Small intestine (tissue), 7 donors: ENCODE data around the gene PARD3. TPM values are rescaled to one million over a fixed set of nuclear protein-coding genes. Genes with fewer than 3 reads are reported as not detected.

Experiments
- DNase-seq, 2 donors: peaks; one replicate each; pipeline versions ENCODE4 v3.0.0 to v3.0.0-alpha.2; 2013
- FAIRE-seq: peaks from 2 replicates; lab custom pipeline; 2012; peaks lifted over from hg19 to GRCh38; lab: Jason Lieb, UNC
- H3K27ac ChIP-seq, 3 donors: one replicate each; pipeline ENCODE4 v1.5.1; 2013; ENCODE audit warnings: low read length in 2 of 3, mild to moderate bottlenecking in 2 of 3, control low read depth in 1 of 3, inconsistent platforms in 1 of 3, low read depth in 1 of 3, moderate library complexity in 1 of 3
- H3K27me3 ChIP-seq, 3 donors: one replicate each; pipeline ENCODE4 v1.6.1; 2013; ENCODE audit warnings: low read length in 3 of 3, inconsistent platforms in 1 of 3; ENCODE audit not compliant: control insufficient read depth in 3 of 3, insufficient read depth in 3 of 3
- H3K36me3 ChIP-seq, 3 donors: one replicate each; pipeline ENCODE4 v1.6.1; 2013; ENCODE audit warnings: low read length in 3 of 3, inconsistent platforms in 1 of 3, low read depth in 1 of 3, mild to moderate bottlenecking in 1 of 3, moderate library complexity in 1 of 3; ENCODE audit not compliant: control insufficient read depth in 3 of 3, insufficient read depth in 2 of 3
- H3K4me1 ChIP-seq, 3 donors: one replicate each; pipeline ENCODE4 v1.6.1; 2013; ENCODE audit warnings: low read length in 2 of 3, inconsistent platforms in 1 of 3, low read depth in 1 of 3, mild to moderate bottlenecking in 1 of 3, moderate library complexity in 1 of 3; ENCODE audit not compliant: control insufficient read depth in 3 of 3, insufficient read depth in 2 of 3
- H3K4me3 ChIP-seq, 3 donors: one replicate each; pipeline ENCODE4 v1.5.1; 2013; ENCODE audit warnings: low read length in 3 of 3, control low read depth in 1 of 3, inconsistent platforms in 1 of 3, low read depth in 1 of 3, mild to moderate bottlenecking in 1 of 3, moderate library complexity in 1 of 3
- H3K9me3 ChIP-seq, 2 donors: one replicate each; pipeline ENCODE4 v1.6.1; 2013; ENCODE audit warnings: low read depth in 1 of 2, low read length in 1 of 2; ENCODE audit not compliant: control insufficient read depth in 2 of 2, insufficient read depth in 1 of 2
- WGBS, 3 donors: extraction: QIAGEN DNeasy Blood & Tissue Kit; methylation state at CpG; one replicate each; pipeline ENCODE4 v1.1.7; 2013; 5-methylcytosine and 5-hydroxymethylcytosine counted together
- polyA plus RNA-seq, 4 donors: library from polyadenylated mRNA; stranded (reverse) in 3 of 4; unstranded in 1 of 4; fragments of 200-250 nt in 3 of 4; fragments of 120-200 nt in 1 of 4; gene quantifications; one replicate each; pipeline versions ENCODE4 v1.2.1 to v1.2.3, GENCODE V29; 2013
- donor health status: healthy with polysubstance abuse.
- donor health status: control.
- donor health status: control.
- donor health status: Bipolar disorder and iron deficiency.
- donor health status: healthy.

Gene PARD3
- polyA plus RNA-seq, 4 donors: 14.3 to 24.3 (median 15.5) TPM

DNA sequence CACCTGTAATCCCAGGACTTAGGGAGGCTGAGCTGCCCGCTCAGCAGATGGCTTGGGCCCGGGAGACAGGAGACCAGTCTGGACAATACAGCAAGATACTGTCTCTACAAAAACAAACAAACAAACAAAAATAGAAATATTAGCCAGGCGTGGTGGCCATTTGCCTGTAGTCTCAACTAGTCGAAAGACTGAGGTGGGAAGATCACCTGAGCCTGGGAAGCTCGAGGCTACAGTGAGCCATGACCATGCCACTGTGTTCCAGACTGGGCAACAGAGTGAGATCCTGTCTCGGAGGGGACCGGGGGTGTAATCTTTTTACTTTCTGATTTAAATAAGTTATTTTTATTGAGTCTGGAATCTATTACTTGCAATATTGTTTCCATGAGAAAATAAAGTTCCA is 274.6 kb downstream of the PARD3 start:
- Histone ChIP-seq H3K4me1 (no peaks in the 10 kb centered on the region), H3K9me3 (no peaks in the 10 kb centered on the region), H3K27ac (no peak overlapping the region), H3K4me3 (no peak overlapping the region), H3K36me3 (no peaks in the 10 kb centered on the region), H3K27me3 (no peaks in the 10 kb centered on the region)
- DNase-seq (no peak), FAIRE-seq (no peak)
- WGBS, 3 donors: 90 to 94% (median 92%) methylated on average over 7 of the region's 7 CpGs

DNA sequence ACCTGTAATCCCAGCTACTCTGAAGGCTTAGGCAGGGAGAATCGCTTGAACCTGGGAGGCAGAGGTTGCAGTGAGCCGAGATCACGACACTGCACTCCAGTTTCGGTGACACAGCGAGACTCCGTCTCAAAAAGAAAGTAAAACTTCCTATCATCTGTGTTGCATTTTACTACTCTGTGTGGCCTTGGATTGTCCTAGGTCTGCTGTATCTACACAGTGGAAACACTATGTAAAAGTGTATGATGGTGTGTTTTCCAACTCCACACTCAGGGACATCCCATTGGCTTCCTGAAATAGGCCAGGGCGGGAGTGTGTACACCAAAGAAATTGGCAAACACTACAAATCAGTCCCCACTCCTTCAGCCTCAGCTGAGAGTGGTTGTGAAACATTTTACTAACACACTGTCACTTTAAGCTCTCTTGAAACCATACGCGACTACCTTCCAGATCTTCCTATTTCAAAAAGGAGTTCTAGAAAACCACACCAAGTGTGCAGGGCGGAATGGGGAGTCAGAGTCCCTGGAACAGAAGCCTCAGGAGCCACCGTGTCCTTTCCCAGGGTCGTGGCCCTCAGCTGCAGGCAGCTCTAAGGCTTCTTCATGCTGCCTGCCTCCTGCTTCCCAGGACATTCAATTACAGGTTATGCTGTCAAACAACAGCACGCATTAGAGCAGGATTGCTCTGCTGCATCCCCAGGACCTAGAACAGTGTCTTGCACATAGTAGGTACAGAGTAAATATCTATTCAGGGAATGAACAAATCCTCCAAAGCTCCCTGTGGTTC is 275.4 kb downstream of the PARD3 start:
- H3K36me3 ChIP-seq: no peaks in the 10 kb centered on the region
- no peaks in the 10 kb centered on the region for H3K27me3 ChIP-seq
- H3K4me3 ChIP-seq: peak overlapping the region in 1 of 3 donors; percentile 43
- WGBS, 3 donors: 25 to 38% (median 34%) methylated on average over 13 of the region's 13 CpGs
- peak overlapping the region in 2 of 3 donors; percentile 3 to 71 for H3K27ac ChIP-seq
- H3K4me1 ChIP-seq: no peaks in the 10 kb centered on the region
- DNase-seq (peak; percentile 42 to 81), FAIRE-seq (no peak)
- no peaks in the 10 kb centered on the region for H3K9me3 ChIP-seq

DNA sequence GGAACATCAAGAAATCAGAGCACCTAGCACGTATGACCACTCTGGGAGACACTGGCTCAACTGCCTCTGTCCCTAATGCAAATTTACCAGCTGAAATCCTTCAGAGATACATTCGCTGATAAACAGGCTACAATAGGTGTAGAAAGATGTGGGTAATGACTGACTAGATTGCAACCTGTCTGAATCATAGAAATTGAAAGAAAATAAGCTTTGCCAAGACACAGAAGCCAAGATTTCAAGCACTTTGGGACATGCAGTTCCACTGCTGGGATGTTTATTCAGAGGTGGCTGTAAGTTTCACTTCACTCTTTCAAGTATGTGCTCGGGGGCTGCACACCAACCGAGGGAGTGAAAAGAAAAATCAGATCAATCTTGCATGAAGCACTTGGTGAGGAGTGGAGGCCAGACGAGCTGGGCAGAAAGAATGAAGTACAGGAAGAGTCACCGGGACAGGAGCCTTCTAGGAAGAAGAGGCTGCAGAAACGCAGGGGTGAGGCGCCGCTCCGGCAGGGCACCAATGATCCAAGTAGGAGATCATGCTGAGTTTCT is 276.7 kb downstream of the PARD3 start:
- Histone ChIP-seq H3K4me1 (no peaks in the 10 kb centered on the region), H3K36me3 (no peaks in the 10 kb centered on the region), H3K27me3 (no peaks in the 10 kb centered on the region), H3K27ac (peak overlapping the region in 1 of 3 donors; percentile 25), H3K4me3 (no peak overlapping the region), H3K9me3 (no peaks in the 10 kb centered on the region)
- 64 to 72% (median 69%) methylated on average over 10 of the region's 10 CpGs for WGBS, 3 donors
- FAIRE-seq (no peak), DNase-seq (peak in 1 of 2 donors; percentile 9)

DNA sequence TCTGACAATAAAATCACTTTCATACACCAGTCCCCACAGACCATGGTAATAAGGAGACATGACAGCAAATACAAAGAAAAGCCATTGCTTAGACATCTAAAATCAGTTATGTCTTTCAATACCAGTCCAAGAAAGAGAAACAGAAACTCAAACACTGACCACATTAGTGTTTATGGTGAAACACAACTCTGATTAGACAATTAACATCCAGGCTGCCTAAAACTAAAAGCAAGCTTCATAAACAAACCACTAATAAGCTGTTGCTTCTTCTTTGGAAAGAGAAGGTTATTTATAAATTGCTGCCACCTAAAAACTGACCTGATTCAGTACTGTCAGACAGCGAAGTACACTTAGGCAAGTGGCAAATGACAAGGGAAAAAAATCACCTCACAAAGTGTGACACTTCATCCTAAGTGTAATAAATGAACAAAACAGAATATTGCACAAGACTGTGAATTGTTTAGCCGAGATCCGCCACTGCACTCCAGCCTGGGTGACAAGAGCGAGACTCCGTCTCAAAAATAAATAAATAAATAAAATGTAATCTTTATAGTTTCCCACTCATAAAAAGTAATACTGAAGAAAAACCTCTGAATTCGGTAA is 277.4 kb downstream of the PARD3 start:
- H3K4me1 ChIP-seq: no peaks in the 10 kb centered on the region
- peak overlapping the region in 1 of 3 donors; percentile 21 for H3K27ac ChIP-seq
- H3K27me3 ChIP-seq: no peaks in the 10 kb centered on the region
- WGBS, 3 donors: 72 to 87% (median 80%) methylated on average over 6 of the region's 6 CpGs
- H3K9me3 ChIP-seq: no peaks in the 10 kb centered on the region
- H3K4me3 ChIP-seq: no peak overlapping the region
- H3K36me3 ChIP-seq: no peaks in the 10 kb centered on the region
- FAIRE-seq (no peak), DNase-seq (no peak)

- DNase-seq: no peak
- no peaks in the 10 kb centered on the region for H3K4me1 ChIP-seq
- 80 to 90% (median 82%) methylated on average over 4 of the region's 4 CpGs for WGBS, 3 donors
- H3K36me3 ChIP-seq: no peaks in the 10 kb centered on the region
- no peak for FAIRE-seq
- H3K9me3 ChIP-seq: peaks cover 0 to 9% of the 10 kb centered on the region in 2 donors
- no peak overlapping the region for H3K4me3 ChIP-seq
- H3K27me3 ChIP-seq: no peaks in the 10 kb centered on the region
- H3K27ac ChIP-seq: no peak overlapping the region
Observed at GRCh38 chr10:34535872-34536271, 279.2 kb downstream of the PARD3 start.

DNA sequence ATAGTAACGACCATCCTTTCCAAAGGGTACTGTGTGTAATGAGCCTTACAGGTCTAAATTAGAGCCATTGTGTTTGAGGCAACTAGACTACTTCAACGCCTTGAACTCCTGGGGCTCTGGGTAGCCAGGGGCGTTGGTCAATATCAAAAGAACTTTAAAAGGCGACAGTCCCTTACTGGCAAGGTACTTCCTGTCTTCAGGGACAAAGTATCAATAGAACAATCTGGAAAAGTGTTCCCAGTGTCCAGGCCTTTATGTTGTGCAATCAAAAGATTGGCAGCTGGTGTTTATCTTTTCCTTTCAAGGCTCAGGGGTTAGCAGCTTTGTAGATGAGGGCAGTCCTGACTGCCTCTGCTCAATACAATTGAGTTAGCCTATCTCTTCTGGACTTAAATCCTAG is 284.3 kb downstream of the PARD3 start:
- DNase-seq (peak in 1 of 2 donors; percentile 73), FAIRE-seq (no peak)
- Histone ChIP-seq H3K36me3 (no peaks in the 10 kb centered on the region), H3K27ac (no peak overlapping the region), H3K27me3 (no peaks in the 10 kb centered on the region), H3K4me1 (no peaks in the 10 kb centered on the region), H3K4me3 (no peak overlapping the region), H3K9me3 (peaks cover 0 to 12% of the 10 kb centered on the region in 2 donors)
- 58 to 87% (median 66%) methylated on average over 4 of the region's 4 CpGs for WGBS, 3 donors

DNA sequence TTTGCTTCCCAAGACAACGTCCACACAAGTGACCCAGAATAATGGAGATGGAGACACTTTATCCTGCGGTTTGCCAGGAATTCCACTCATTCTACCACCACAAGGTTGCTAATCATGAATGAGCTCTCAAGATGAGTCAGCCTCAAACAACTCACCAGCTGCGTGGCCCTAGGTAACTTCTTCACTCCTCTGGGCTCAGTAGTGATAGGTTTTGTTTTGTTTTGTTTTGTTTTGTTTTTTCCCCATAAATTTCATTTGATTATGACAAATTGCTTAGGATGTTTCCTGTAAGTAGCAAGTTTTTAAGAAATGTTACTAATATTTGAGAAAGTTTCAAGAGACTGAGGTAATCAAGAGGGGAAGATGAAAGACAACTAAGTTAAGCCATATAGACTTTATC is 286.8 kb downstream of the PARD3 start:
- Histone ChIP-seq H3K4me3 (no peak overlapping the region), H3K36me3 (no peaks in the 10 kb centered on the region), H3K9me3 (peaks cover 0 to 12% of the 10 kb centered on the region in 2 donors), H3K27me3 (no peaks in the 10 kb centered on the region), H3K4me1 (no peaks in the 10 kb centered on the region), H3K27ac (no peak overlapping the region)
- FAIRE-seq (no peak), DNase-seq (no peak)
- 68 to 80% (median 80%) methylated on average over 3 of the region's 3 CpGs for WGBS, 3 donors

DNA sequence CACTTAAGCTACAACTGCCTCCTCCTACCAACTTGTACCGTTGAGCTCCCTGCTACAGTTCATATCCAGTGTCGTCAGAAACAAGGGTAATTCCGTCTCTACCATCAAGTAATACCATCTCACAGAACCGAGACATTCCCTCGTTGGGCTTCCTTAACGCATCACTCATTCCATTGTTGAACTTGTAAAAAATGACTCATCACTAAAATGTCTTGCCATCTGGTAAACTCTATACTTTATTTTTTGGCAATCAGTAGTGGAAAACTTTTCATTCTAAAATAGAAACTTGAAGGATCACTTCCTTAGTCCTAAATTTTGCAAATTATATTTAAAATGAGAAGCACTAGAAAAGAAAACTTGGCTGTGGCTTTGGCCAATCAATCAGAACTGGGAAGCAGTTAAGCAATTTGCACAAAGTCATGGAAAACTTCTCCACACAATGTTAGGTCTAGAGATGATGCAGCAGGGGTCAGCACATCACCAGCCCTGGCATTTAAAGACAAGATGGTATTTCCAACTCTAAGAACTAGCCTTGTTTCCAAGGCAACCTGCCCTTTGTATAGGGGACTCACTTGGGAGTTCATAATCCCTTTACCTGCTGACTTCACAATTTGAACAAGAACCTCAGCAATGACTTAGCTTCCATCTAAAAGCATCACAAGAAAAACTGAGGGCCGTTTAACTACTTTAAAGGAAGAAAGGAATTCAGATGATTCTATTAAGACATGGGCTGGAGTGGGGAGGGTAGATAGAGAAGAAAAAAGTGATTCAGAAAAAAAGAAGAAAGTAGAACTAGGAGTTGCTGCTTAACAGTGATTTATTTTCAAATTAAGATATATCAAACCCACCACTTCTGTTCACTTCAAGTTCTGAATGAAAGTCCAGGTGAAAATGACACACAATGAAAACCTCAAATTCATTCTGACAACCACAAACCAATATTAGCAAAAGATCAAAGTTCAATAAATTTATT is 288.1 kb downstream of the PARD3 start:
- Histone ChIP-seq H3K9me3 (peaks cover 0 to 12% of the 10 kb centered on the region in 2 donors), H3K27me3 (no peaks in the 10 kb centered on the region), H3K4me3 (no peak overlapping the region), H3K4me1 (no peaks in the 10 kb centered on the region), H3K36me3 (no peaks in the 10 kb centered on the region), H3K27ac (peak overlapping the region in 2 of 3 donors; percentile 38 to 82)
- WGBS, 3 donors: 49 to 87% (median 79%) methylated on average over 7 of the region's 7 CpGs
- DNase-seq (no peak), FAIRE-seq (no peak)
